Neural cell (in vitro differentiated cells): ENCODE data around the gene NPAS3. TPM values are rescaled to one million over a fixed set of nuclear protein-coding genes. Genes with fewer than 3 reads are reported as not detected.

Experiments used
- H2AFZ ChIP-seq: fragments of 200-600, 300-800 bp; sonication (generic), shearing (Covaris generic); 2 replicates; pipeline ENCODE4 v1.6.0; 2014; ENCODE audit warnings: low read depth, mild to moderate bottlenecking, antibody characterized with exemption, low read length, moderate library complexity
- H3F3A ChIP-seq: fragments of 200-600 bp; shearing (Covaris generic); 2 replicates; pipeline ENCODE4 v1.6.1; 2016; ENCODE audit warnings: mild to moderate bottlenecking, moderate library complexity, mixed read lengths, antibody characterized with exemption, low read length; ENCODE audit not compliant: insufficient read depth, poor library complexity, severe bottlenecking
- H3K27ac ChIP-seq: fragments of 200-600, 300-800 bp; sonication (generic), shearing (Covaris generic); 2 replicates; pipeline ENCODE4 v1.5.1; 2014; ENCODE audit warnings: mild to moderate bottlenecking, low read length, moderate library complexity
- H3K27me3 ChIP-seq: fragments of 300-800, 200-600 bp; sonication (generic), shearing (Covaris generic); 2 replicates; pipeline ENCODE4 v1.6.0; 2014; ENCODE audit warnings: mild to moderate bottlenecking, low read depth, low read length, moderate library complexity; ENCODE audit not compliant: insufficient read depth
- H3K36me3 ChIP-seq: fragments of 300-800, 200-600 bp; sonication (generic), shearing (Covaris generic); 2 replicates; pipeline ENCODE4 v1.5.1; 2014; ENCODE audit warnings: mild to moderate bottlenecking, antibody characterized with exemption, low read length, moderate library complexity; ENCODE audit not compliant: insufficient read depth
- H3K4me2 ChIP-seq: fragments of 300-800, 200-600 bp; sonication (generic), shearing (Covaris generic); 2 replicates; pipeline ENCODE4 v1.6.0; 2014; ENCODE audit warnings: mild to moderate bottlenecking, low read length
- H3K4me3 ChIP-seq: fragments of 300-800, 200-600 bp; sonication (generic), shearing (Covaris generic); 2 replicates; pipeline ENCODE4 v1.5.1; 2014; ENCODE audit warnings: mild to moderate bottlenecking, low read length, moderate library complexity
- H3K79me2 ChIP-seq: fragments of 200-600 bp; shearing (Covaris generic); replicated peaks from 2 replicates; pipeline ENCODE4 v1.6.0; 2014; ENCODE audit warnings: mild to moderate bottlenecking, low read length, moderate library complexity; ENCODE audit not compliant: insufficient read depth
- H3K9ac ChIP-seq: fragments of 300-800, 200-600 bp; sonication (generic), shearing (Covaris generic); 2 replicates; pipeline ENCODE4 v1.6.1; 2016; ENCODE audit warnings: mild to moderate bottlenecking, low read length, mixed read lengths
- H3K9me2 ChIP-seq: fragments of 200-600 bp; shearing (Covaris generic); 2 replicates; pipeline ENCODE4 v1.6.1; 2016; ENCODE audit warnings: mild to moderate bottlenecking, low read length, mixed read lengths; ENCODE audit not compliant: insufficient read depth
- H3K9me3 ChIP-seq: fragments of 200-600, 300-800 bp; sonication (generic), shearing (Covaris generic); 2 replicates; pipeline ENCODE4 v1.6.1; 2016; ENCODE audit warnings: mild to moderate bottlenecking, mixed run types, low read length, moderate library complexity, mixed read lengths
- H4K20me1 ChIP-seq: fragments of 200-600 bp; shearing (Covaris generic); 2 replicates; pipeline ENCODE4 v1.6.1; 2016; ENCODE audit warnings: mild to moderate bottlenecking, mixed run types; ENCODE audit not compliant: insufficient read depth
- EP300 ChIP-seq: fragments of 450-650 bp; conservative IDR thresholded peaks from 2 replicates; pipeline ENCODE4 v1.6.1; 2014; ENCODE audit warnings: antibody characterized with exemption, mild to moderate bottlenecking, moderate library complexity; ENCODE audit not compliant: poor library complexity, severe bottlenecking
- EZH2 ChIP-seq: fragments of 200-600, 300-800 bp; shearing (Covaris generic), sonication (generic); IDR thresholded peaks from 2 replicates; pipeline ENCODE4 v1.6.1; 2014; ENCODE audit warnings: antibody characterized with exemption, low read length, borderline replicate concordance, mild to moderate bottlenecking; ENCODE audit not compliant: insufficient read depth, poor library complexity, severe bottlenecking
- MXI1 ChIP-seq: fragments of 450-650 bp; conservative IDR thresholded peaks from 2 replicates; pipeline ENCODE4 v1.6.1; 2014; ENCODE audit warnings: antibody characterized with exemption, mild to moderate bottlenecking; ENCODE audit not compliant: poor library complexity, severe bottlenecking
- POLR2AphosphoS5 ChIP-seq: IDR thresholded peaks from 2 replicates; pipeline ENCODE4 v1.6.1; 2012
- RAD21 ChIP-seq: fragments of 450-650 bp; conservative IDR thresholded peaks from 2 replicates; pipeline ENCODE4 v1.6.1; 2014; ENCODE audit warnings: antibody characterized with exemption, mild to moderate bottlenecking, moderate library complexity
- REST ChIP-seq: IDR thresholded peaks from 2 replicates; pipeline ENCODE4 v1.6.1; 2012; ENCODE audit warnings: borderline replicate concordance
- SMC3 ChIP-seq: fragments of 450-650 bp; conservative IDR thresholded peaks from 2 replicates; pipeline ENCODE4 v1.6.1; 2014; ENCODE audit warnings: antibody characterized with exemption, mild to moderate bottlenecking, moderate library complexity; ENCODE audit not compliant: poor library complexity
- TAF1 ChIP-seq: IDR thresholded peaks from 2 replicates; pipeline ENCODE4 v1.6.1; 2012; ENCODE audit warnings: low read depth
- polyA plus RNA-seq: library from polyadenylated mRNA; depleted of rRNA; stranded (reverse); fragments of >200 nt; gene quantifications from 2 replicates; pipeline ENCODE4 v1.2.3, GENCODE V29; 2014
- TF ChIP-seq, protein P1 (sequence below): fragments of 450-650 bp; IDR thresholded peaks from 2 replicates; pipeline ENCODE4 v1.5.1; 2014; ENCODE audit warnings: antibody characterized with exemption, mild to moderate bottlenecking, moderate library complexity; ENCODE audit not compliant: poor library complexity, severe bottlenecking

NPAS3 gene
- polyA plus RNA-seq, 1 donor from 2014 or later: 1.3 TPM

- no peak overlapping the region for H3K4me3 ChIP-seq
- H3K79me2 ChIP-seq: no peaks in the 10 kb centered on the region
- TF ChIP-seq EP300 (no peak), SMC3 (no peak), MXI1 (no peak), POLR2AphosphoS5 (no peak), TAF1 (no peak), EZH2 (no peak), REST (no peak), RAD21 (no peak)
- TF ChIP-seq, protein P1, sequence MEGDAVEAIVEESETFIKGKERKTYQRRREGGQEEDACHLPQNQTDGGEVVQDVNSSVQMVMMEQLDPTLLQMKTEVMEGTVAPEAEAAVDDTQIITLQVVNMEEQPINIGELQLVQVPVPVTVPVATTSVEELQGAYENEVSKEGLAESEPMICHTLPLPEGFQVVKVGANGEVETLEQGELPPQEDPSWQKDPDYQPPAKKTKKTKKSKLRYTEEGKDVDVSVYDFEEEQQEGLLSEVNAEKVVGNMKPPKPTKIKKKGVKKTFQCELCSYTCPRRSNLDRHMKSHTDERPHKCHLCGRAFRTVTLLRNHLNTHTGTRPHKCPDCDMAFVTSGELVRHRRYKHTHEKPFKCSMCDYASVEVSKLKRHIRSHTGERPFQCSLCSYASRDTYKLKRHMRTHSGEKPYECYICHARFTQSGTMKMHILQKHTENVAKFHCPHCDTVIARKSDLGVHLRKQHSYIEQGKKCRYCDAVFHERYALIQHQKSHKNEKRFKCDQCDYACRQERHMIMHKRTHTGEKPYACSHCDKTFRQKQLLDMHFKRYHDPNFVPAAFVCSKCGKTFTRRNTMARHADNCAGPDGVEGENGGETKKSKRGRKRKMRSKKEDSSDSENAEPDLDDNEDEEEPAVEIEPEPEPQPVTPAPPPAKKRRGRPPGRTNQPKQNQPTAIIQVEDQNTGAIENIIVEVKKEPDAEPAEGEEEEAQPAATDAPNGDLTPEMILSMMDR: no peak
- H3K4me2 ChIP-seq: no peak overlapping the region
- H3K27me3 ChIP-seq: no peaks in the 10 kb centered on the region
- H4K20me1 ChIP-seq: no peaks in the 10 kb centered on the region
- H3K36me3 ChIP-seq: no peaks in the 10 kb centered on the region
- H3K9ac ChIP-seq: no peak overlapping the region
- no peak overlapping the region for H2AFZ ChIP-seq
- H3F3A ChIP-seq: no peaks in the 10 kb centered on the region
- no peak overlapping the region for H3K27ac ChIP-seq
- no peaks in the 10 kb centered on the region for H3K9me2 ChIP-seq
- H3K9me3 ChIP-seq: no peaks in the 10 kb centered on the region
Measured at GRCh38 chr14:33449703-33450395, 511.2 kb downstream of the NPAS3 start.

DNA sequence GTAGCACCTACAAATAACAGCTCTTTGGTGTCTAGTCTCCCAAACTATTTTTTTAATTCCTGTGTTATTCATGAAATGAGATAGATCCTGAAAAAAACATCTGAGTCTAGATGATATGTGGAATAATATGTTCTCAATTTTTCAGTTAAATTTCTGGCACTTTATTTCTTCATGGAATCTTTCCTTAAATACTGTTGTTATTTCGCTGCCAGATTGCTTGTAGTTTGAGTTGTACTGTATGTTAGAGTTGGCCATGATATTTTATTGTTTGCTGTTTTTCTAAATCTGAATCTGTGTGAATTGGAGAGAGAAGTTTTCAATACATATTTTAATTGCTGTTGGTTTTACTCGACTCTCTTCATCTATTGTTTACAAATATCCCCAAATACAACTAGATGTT is 511.7 kb downstream of the NPAS3 start:
- H3K9me3 ChIP-seq: no peaks in the 10 kb centered on the region
- no peak for TF ChIP-seq EZH2
- TF ChIP-seq RAD21: no peak
- TF ChIP-seq SMC3: no peak
- no peak for TF ChIP-seq REST
- no peak for TF ChIP-seq POLR2AphosphoS5
- TF ChIP-seq MXI1: no peak
- no peak for TF ChIP-seq EP300
- TF ChIP-seq TAF1: no peak
- TF ChIP-seq, protein P1: no peak
- no peak overlapping the region for H3K9ac ChIP-seq
- H3K9me2 ChIP-seq: no peaks in the 10 kb centered on the region
- no peak overlapping the region for H3K4me3 ChIP-seq
- H3K4me2 ChIP-seq: no peak overlapping the region
- H3K36me3 ChIP-seq: no peaks in the 10 kb centered on the region
- no peaks in the 10 kb centered on the region for H4K20me1 ChIP-seq
- H3K27me3 ChIP-seq: no peaks in the 10 kb centered on the region
- H3F3A ChIP-seq: no peaks in the 10 kb centered on the region
- H3K27ac ChIP-seq: no peak overlapping the region
- H2AFZ ChIP-seq: no peak overlapping the region
- H3K79me2 ChIP-seq: no peaks in the 10 kb centered on the region
